Esophagus squamous epithelium (tissue), 4 donors: Measurements from ENCODE around the gene SMC4.

Source experiments
- CTCF ChIP-seq, 6 experiments: fragments of 450-650 bp in 4 of 6; fragments of 200-600 bp in 2 of 6; sonication (generic) in 2 of 6; IDR thresholded peaks; one replicate each; pipeline ENCODE4 v1.5.1; 2016 to 2019; ENCODE audit warnings: antibody characterized with exemption in 6 of 6, mild to moderate bottlenecking in 4 of 6, moderate library complexity in 4 of 6
- POLR2A ChIP-seq, 4 donors: fragments of 450-650 bp; IDR thresholded peaks; one replicate each; pipeline ENCODE4 v1.6.1; 2017; ENCODE audit warnings: antibody characterized with exemption in 4 of 4, mild to moderate bottlenecking in 4 of 4, moderate library complexity in 3 of 4

GRCh38 chr3:160372780-160373179 lies 26.7 kb upstream of the SMC4 start:
- no peak for TF ChIP-seq CTCF (IDR thresholded peaks at IDR 0.05)
- TF ChIP-seq POLR2A (IDR thresholded peaks at IDR 0.05) = no peak
